ENCODE results near the gene ZNF638.

GRCh38 chr2:71483246-71483645 lies 151.7 kb downstream of the ZNF638 start:
- TF ChIP-seq CTCF (conservative IDR thresholded peaks at IDR 0.05), result no peak
- no peak for TF ChIP-seq ZFX (IDR thresholded peaks at IDR 0.05)

Measured in C4-2B (cell line).